GM12875 (cell line): Measurements from ENCODE around the gene ZCCHC7.
A peak's percentile ranks its signal among the peaks of the same experiment; 100 is the strongest.

Experiments used
- H3K4me3 ChIP-seq: one replicate; pipeline ENCODE4 v1.5.1; 2011; ENCODE audit warnings: low read depth, low read length, control low read depth
- TF ChIP-seq, protein P1 (sequence below): IDR thresholded peaks from 2 replicates; pipeline ENCODE4 v1.5.1; 2011; ENCODE audit warnings: low read depth, mild to moderate bottlenecking, control low read depth, inconsistent platforms, low read length, moderate library complexity, borderline replicate concordance; ENCODE audit not compliant: insufficient read depth

Gene ZCCHC7

DNA sequence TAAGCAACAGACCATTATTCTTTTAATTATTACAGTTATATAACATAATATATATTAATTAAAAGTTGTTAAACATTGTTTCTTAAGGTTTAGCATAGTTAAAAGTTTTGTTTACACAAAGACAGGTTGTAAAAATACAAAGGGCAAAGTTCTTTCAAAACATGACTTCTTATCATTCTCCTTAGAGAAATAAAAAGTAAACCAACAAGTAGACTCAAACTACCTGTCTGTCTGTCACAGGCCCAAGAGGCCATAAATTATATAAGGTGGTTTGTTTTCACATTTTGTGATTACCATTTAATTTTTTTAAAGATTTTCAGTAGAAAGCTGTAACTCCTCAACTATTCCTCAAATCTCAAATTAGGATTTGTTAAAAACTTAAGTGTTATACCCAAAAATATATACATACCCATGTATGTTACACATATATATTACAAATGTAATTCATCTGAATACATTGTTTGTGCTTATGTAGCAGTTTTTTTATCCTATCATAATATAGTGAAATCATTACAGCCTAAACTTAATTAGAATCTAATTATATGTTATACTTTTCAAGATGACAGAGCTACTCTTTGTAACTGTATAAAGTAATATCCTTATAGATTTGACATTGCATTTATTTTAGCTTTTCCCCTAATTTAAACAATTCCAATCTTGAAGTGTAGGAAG lies 208.3 kb downstream of the ZCCHC7 start:
- TF ChIP-seq, protein P1, sequence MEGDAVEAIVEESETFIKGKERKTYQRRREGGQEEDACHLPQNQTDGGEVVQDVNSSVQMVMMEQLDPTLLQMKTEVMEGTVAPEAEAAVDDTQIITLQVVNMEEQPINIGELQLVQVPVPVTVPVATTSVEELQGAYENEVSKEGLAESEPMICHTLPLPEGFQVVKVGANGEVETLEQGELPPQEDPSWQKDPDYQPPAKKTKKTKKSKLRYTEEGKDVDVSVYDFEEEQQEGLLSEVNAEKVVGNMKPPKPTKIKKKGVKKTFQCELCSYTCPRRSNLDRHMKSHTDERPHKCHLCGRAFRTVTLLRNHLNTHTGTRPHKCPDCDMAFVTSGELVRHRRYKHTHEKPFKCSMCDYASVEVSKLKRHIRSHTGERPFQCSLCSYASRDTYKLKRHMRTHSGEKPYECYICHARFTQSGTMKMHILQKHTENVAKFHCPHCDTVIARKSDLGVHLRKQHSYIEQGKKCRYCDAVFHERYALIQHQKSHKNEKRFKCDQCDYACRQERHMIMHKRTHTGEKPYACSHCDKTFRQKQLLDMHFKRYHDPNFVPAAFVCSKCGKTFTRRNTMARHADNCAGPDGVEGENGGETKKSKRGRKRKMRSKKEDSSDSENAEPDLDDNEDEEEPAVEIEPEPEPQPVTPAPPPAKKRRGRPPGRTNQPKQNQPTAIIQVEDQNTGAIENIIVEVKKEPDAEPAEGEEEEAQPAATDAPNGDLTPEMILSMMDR, result no peak
- H3K4me3 ChIP-seq, result no peak overlapping the region

DNA sequence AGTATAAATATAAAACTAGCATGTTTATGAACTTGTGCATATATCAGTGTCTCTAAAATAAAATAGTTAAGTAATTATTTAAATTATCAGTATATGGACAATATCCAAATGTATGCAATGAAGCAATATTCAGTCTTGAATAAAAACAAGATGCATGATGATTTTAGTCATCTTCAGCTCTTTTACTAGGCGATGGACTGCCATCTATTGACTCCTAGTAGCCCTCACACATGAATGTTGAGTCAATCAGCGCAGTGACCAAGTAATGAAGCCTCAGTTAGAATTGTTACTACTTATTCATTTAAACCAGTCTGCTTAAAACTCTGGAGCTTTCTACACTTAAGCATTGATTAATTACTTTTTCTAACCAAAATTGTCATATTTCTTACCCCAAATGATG lies 209.2 kb downstream of the ZCCHC7 start:
- TF ChIP-seq, protein P1, result peak; percentile 44
- H3K4me3 ChIP-seq, result no peak overlapping the region

DNA sequence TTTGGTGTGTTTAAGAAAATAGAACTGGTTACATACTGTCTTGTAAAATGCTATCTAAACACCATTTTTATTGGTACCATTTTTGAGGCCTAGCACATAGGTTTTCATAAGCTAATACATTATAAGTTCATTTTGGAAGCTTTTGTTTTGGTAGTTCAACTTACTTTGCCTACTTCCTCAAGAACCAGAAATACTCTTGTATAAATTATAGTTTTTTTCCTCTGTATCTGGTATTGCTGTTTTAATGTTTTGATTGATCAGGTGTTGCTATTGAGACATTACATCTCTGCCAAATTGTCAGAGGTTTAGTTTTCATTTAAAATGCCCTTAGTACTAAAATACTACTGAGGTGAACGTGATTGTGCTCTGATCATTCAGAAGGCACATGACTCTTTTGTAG lies 211.5 kb downstream of the ZCCHC7 start:
- TF ChIP-seq, protein P1, result no peak
- H3K4me3 ChIP-seq, result no peak overlapping the region

DNA sequence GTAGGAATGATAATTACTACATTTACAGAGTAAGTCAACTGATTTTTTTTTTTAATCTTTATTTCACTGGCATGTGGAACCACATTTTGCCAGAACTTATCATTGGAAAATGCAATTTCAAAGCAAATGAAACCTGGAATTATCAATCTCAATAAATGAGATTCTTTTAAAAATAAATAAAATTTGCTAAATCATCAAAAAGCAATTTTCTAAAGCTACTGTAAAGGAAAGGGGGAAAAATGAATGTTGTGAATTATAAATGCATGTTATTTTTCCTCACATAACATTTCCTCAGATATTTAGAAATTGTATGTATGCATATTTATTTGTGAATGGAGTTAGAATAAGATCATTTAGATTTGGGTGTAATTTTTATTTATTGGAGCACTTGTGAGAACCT lies 212.2 kb downstream of the ZCCHC7 start:
- TF ChIP-seq, protein P1, result no peak
- no peak overlapping the region for H3K4me3 ChIP-seq

DNA sequence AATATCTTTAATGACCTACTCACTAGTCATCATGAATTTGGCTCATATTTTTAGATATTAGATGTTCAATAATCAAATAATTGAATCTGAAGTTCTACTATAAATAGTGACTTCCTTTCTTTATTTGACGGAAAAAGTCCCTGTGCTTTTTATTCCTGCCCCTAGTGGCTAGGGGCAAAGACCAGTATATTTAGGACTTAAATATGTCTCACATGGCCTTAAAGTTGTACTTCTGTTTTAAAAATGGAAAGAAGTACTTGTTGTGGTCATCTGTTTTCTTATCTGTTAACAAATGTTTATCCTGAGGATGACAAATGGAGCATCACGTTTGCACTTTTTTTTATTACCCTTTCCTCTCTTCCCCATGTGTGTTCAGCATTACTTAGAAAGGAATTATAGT lies 212.9 kb downstream of the ZCCHC7 start:
- TF ChIP-seq, protein P1, result no peak
- no peak overlapping the region for H3K4me3 ChIP-seq

DNA sequence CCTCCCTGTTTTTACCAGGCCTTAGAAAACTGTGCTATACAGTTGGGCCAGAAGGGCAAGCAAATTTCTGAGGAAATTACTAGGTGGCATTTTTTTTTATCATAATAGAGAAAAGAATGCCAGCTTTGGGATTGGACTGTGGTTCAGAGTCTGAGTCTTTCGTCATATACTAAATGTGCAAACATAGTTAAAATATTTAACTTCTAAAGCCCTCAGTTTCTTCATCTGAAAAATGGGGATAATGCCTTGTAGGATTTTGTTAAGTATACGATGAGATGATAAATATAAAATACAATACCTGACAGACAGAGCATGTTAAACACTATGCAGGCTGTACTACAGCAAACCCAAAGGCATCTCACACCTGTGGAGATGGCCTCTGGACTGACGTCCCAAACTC lies 214.9 kb downstream of the ZCCHC7 start:
- H3K4me3 ChIP-seq, result no peak overlapping the region
- TF ChIP-seq, protein P1, result no peak

DNA sequence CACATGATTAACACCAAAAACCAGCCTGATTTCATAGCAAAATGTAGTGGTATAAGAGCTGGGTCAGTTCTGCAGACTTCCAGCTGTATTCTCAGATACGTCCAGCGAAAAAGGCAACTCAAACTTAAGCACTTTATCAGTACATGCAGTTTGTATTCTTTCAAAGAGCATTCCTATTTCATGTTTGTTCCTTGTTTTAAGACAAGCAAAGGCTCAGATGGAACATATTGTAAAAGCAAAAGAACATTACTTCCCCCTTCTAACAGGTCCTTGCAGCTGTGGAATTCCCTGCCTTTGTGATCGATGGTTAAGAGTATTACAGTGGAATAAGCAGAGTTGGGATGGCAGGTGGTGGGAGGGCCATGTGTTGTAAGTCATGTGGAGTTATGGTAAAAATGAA lies 215.8 kb downstream of the ZCCHC7 start:
- no peak overlapping the region for H3K4me3 ChIP-seq
- TF ChIP-seq, protein P1, result no peak
